OCI-LY7 (cell line): Measurements from ENCODE around the gene ERGIC2. TPM values are rescaled to one million over a fixed set of nuclear protein-coding genes. Genes with fewer than 3 reads are reported as not detected.

Experiments
- BruUV-seq: library from RNA; stranded (reverse); fragments of 400-500 nt; replicated peaks from 2 replicates; lab custom pipeline; 2021; lab: Mats Ljungman, UMichigan
- CTCF ChIA-PET: fragments of 300-600 bp; sonication (Branson Sonifier 250); formaldehyde crosslinking; loops from one replicate; lab custom pipeline; 2022; ENCODE audit warnings: antibody characterized with exemption; ENCODE audit not compliant: unreplicated experiment; lab: Charles Lee
- POLR2A ChIA-PET: fragments of 300-600 bp; sonication (Branson Sonifier 250); formaldehyde crosslinking; loops from one replicate; lab custom pipeline; 2022; ENCODE audit warnings: antibody characterized with exemption; lab: Charles Lee
- DNase-seq: peaks from one replicate; pipeline ENCODE4 v3.0.0-alpha.2; 2015; ENCODE audit warnings: low spot score
- H2AFZ ChIP-seq: fragments of 200-600 bp; sonication (generic), shearing (Covaris generic); 2 replicates; pipeline ENCODE4 v1.6.1; 2014; ENCODE audit warnings: mild to moderate bottlenecking, antibody characterized with exemption, low read length, moderate library complexity
- H3K27ac ChIP-seq: fragments of 200-600 bp; sonication (generic); 2 replicates; pipeline ENCODE4 v1.5.1; 2014; ENCODE audit warnings: mixed run types, low read depth, mild to moderate bottlenecking, moderate library complexity, low read length, inconsistent platforms; ENCODE audit not compliant: poor library complexity, severe bottlenecking
- H3K36me3 ChIP-seq: fragments of 200-600 bp; sonication (generic); 2 replicates; pipeline ENCODE4 v1.6.1; 2014; ENCODE audit warnings: mild to moderate bottlenecking, antibody characterized with exemption, low read length, moderate library complexity, mixed read lengths; ENCODE audit not compliant: insufficient read depth
- H3K4me1 ChIP-seq: fragments of 200-600 bp; sonication (generic); 2 replicates; pipeline ENCODE4 v1.5.1; 2014; ENCODE audit warnings: mild to moderate bottlenecking, low read length; ENCODE audit not compliant: insufficient read depth, poor library complexity, severe bottlenecking
- H3K4me2 ChIP-seq: fragments of 200-600 bp; sonication (generic); 2 replicates; pipeline ENCODE4 v1.6.1; 2014; ENCODE audit warnings: mild to moderate bottlenecking, low read length
- H3K4me3 ChIP-seq: fragments of 200-600 bp; sonication (generic); 2 replicates; pipeline ENCODE4 v1.5.1; 2014; ENCODE audit warnings: mild to moderate bottlenecking, low read depth, low read length; ENCODE audit not compliant: poor library complexity, severe bottlenecking
- H3K79me2 ChIP-seq: fragments of 200-600 bp; sonication (generic); 2 replicates; pipeline ENCODE4 v1.6.1; 2016; ENCODE audit warnings: low read depth, mild to moderate bottlenecking, low read length, moderate library complexity, mixed read lengths; ENCODE audit not compliant: insufficient read depth
- H3K9me2 ChIP-seq: fragments of 200-600 bp; sonication (generic); 2 replicates; pipeline ENCODE4 v1.6.1; 2016; ENCODE audit warnings: mild to moderate bottlenecking, low read length, mixed read lengths; ENCODE audit not compliant: insufficient read depth
- H3K9me3 ChIP-seq: fragments of 200-600 bp; sonication (generic); 2 replicates; pipeline ENCODE4 v1.6.1; 2014; ENCODE audit warnings: mild to moderate bottlenecking, mixed run types, low read length, mixed read lengths
- H4K20me1 ChIP-seq: fragments of 200-600 bp; sonication (generic); 2 replicates; pipeline ENCODE4 v1.6.1; 2014; ENCODE audit warnings: mild to moderate bottlenecking, antibody characterized with exemption, low read length, moderate library complexity, mixed read lengths; ENCODE audit not compliant: insufficient read depth
- EZH2phosphoT487 ChIP-seq: fragments of 200-600 bp; sonication (generic); IDR thresholded peaks from 2 replicates; pipeline ENCODE4 v1.6.1; 2018; ENCODE audit warnings: low read depth, borderline replicate concordance, mild to moderate bottlenecking, mixed run types, antibody characterized with exemption, low read length, moderate library complexity, mixed read lengths
- intact Hi-C: fragments of 100-400 bp; cut with micrococcal nuclease; formaldehyde crosslinking; loops from one replicate; pipeline ENCODE4 v1.10.0; 2022; ENCODE audit not compliant: unreplicated experiment
- total RNA-seq, 2 experiments: library from RNA; depleted of rRNA in 1 of 2; stranded (reverse); fragments of >200 nt in 1 of 2; shearing (Covaris generic) in 1 of 2; gene quantifications; 2 replicates each; pipeline ENCODE4 v1.2.3, GENCODE V29; 2014 to 2022
- TF ChIP-seq, protein P1 (sequence below): fragments of 200-600 bp; sonication (generic); conservative IDR thresholded peaks from 2 replicates; pipeline ENCODE4 v1.5.1; 2014; ENCODE audit warnings: mild to moderate bottlenecking, antibody characterized with exemption, low read length, moderate library complexity, mixed read lengths

Gene ERGIC2
- total RNA-seq, 2 experiments from 2014 or later = 34.5 to 61.7 TPM

DNA sequence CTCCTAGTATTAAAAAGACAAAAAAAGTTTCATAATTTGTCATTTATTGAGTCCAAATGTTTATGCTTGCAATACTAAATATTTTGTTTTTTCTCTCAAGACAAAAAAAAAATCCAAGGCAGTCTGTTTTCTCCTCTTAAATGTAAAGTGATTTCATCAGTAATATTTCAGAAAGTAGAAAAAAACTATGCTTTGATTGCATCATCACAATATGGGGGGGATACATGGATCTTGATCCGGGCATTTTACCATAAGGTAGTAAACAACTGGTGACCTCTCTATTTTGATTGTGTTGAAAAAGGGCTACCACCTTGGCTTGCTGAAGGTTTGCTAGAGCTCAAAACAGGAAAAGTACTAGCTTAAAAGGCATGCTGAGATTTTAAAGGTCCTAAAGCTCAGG, 43.6 kb downstream of the ERGIC2 start:
- H2AFZ ChIP-seq = no peak overlapping the region
- H3K4me2 ChIP-seq = no peak overlapping the region
- ChIA-PET POLR2A (interaction anchor here (0.6 to 1.3 kb wide), 3 partner anchors 10 to 59 kb away, joined by 3 to 5 read pairs (median 4); no protein-coding TSS in a partner anchor), CTCF (no interaction called here)
- intact Hi-C loops = no loop called here
- peaks cover 44% of the 10 kb centered on the region for H3K36me3 ChIP-seq
- H3K4me3 ChIP-seq = no peak overlapping the region
- H3K9me3 ChIP-seq = no peaks in the 10 kb centered on the region
- H3K4me1 ChIP-seq = no peaks in the 10 kb centered on the region
- no TSS peak for BruUV-seq
- H3K27ac ChIP-seq = no peak overlapping the region
- TF ChIP-seq, protein P1, sequence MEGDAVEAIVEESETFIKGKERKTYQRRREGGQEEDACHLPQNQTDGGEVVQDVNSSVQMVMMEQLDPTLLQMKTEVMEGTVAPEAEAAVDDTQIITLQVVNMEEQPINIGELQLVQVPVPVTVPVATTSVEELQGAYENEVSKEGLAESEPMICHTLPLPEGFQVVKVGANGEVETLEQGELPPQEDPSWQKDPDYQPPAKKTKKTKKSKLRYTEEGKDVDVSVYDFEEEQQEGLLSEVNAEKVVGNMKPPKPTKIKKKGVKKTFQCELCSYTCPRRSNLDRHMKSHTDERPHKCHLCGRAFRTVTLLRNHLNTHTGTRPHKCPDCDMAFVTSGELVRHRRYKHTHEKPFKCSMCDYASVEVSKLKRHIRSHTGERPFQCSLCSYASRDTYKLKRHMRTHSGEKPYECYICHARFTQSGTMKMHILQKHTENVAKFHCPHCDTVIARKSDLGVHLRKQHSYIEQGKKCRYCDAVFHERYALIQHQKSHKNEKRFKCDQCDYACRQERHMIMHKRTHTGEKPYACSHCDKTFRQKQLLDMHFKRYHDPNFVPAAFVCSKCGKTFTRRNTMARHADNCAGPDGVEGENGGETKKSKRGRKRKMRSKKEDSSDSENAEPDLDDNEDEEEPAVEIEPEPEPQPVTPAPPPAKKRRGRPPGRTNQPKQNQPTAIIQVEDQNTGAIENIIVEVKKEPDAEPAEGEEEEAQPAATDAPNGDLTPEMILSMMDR = no peak
- TF ChIP-seq EZH2phosphoT487 = no peak
- no peaks in the 10 kb centered on the region for H4K20me1 ChIP-seq
- DNase-seq = no peak
- H3K79me2 ChIP-seq = no peaks in the 10 kb centered on the region
- H3K9me2 ChIP-seq = no peaks in the 10 kb centered on the region; the same call in 1 of the 2 replicates

GRCh38 chr12:29334937-29335336, 46.0 kb downstream of the ERGIC2 start:
- CTCF ChIA-PET = no interaction called here
- Histone ChIP-seq H3K4me3 (no peak overlapping the region), H3K79me2 (no peaks in the 10 kb centered on the region), H2AFZ (no peak overlapping the region), H3K27ac (no peak overlapping the region), H3K9me3 (no peaks in the 10 kb centered on the region), H3K4me2 (no peak overlapping the region), H3K4me1 (no peaks in the 10 kb centered on the region), H4K20me1 (no peaks in the 10 kb centered on the region), H3K9me2 (no peaks in the 10 kb centered on the region; the same call in 1 of the 2 replicates), H3K36me3 (peaks cover 21% of the 10 kb centered on the region)
- DNase-seq = no peak
- BruUV-seq = no TSS peak
- intact Hi-C loops = no loop called here
- no peak for TF ChIP-seq EZH2phosphoT487
- TF ChIP-seq, protein P1 = no peak
- POLR2A ChIA-PET = interaction anchor here (0.6 to 1.0 kb wide), 2 partner anchors 12 to 114 kb away, joined by 3 read pairs; no protein-coding TSS in a partner anchor

DNA sequence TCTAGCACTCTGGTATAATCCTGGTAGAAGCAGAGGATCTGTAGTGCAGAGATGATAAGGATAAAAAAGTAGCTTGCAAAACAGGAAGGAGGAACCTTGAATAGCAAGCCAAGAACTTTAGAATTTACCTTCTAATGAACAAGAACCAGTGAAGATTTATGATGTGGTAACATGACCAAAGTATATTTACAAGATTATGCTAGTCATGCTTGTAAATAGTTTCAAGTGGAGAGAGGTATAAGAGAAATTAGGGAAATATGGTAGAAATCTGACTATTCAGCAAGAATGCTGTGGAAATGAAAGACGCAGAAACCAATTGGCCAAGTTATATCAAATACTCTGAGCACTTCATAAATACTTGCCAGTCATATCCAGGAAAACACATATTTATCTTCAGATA, 47.8 kb downstream of the ERGIC2 start:
- no peak overlapping the region for H3K4me3 ChIP-seq
- no TSS peak for BruUV-seq

More for the DNA sequence above, 47.8 kb downstream of the ERGIC2 start:
- Histone ChIP-seq H2AFZ (no peak overlapping the region), H3K36me3 (peaks cover 9% of the 10 kb centered on the region; the same call in 1 of the 2 replicates), H4K20me1 (no peaks in the 10 kb centered on the region), H3K9me3 (no peaks in the 10 kb centered on the region), H3K27ac (no peak overlapping the region), H3K9me2 (no peaks in the 10 kb centered on the region; the same call in 1 of the 2 replicates), H3K4me2 (no peak overlapping the region), H3K79me2 (no peaks in the 10 kb centered on the region), H3K4me1 (no peaks in the 10 kb centered on the region)
- TF ChIP-seq, protein P1 = no peak
- TF ChIP-seq EZH2phosphoT487 = no peak
- DNase-seq = no peak
- CTCF ChIA-PET = no interaction called here
- intact Hi-C loops = no loop called here
- POLR2A ChIA-PET = no interaction called here
